Left ventricle myocardium inferior (tissue), 1 donor: ENCODE results near the gene ANKRD10. TPM values are rescaled to one million over a fixed set of nuclear protein-coding genes. Genes with fewer than 3 reads are reported as not detected.
"Not testable (repeated sequence)": the region's sequence is repeated elsewhere in the genome, so short reads cannot be mapped to it uniquely, and the experiment has no call there.

Experiments
- DNase-seq: peaks from one replicate; pipeline ENCODE4 v3.0.0-alpha.2; 2020
- H3K27ac ChIP-seq: fragments of 200-600 bp; replicated peaks from 2 replicates; pipeline ENCODE4 v1.8.0; 2021
- H3K27me3 ChIP-seq: fragments of 200-600 bp; 2 replicates; pipeline ENCODE4 v1.8.0; 2021; ENCODE audit warnings: low read depth
- H3K36me3 ChIP-seq: fragments of 200-600 bp; 2 replicates; pipeline ENCODE4 v1.8.0; 2021
- H3K4me1 ChIP-seq: fragments of 200-600 bp; 2 replicates; pipeline ENCODE4 v1.8.0; 2021
- H3K4me3 ChIP-seq: fragments of 200-600 bp; 2 replicates; pipeline ENCODE4 v1.8.0; 2021; ENCODE audit warnings: mild to moderate bottlenecking, moderate library complexity
- H3K9me3 ChIP-seq: fragments of 200-600 bp; replicated peaks from 2 replicates; pipeline ENCODE4 v1.8.0; 2021
- CTCF ChIP-seq: fragments of 200-600 bp; IDR thresholded peaks from 2 replicates; pipeline ENCODE4 v1.8.0; 2021; ENCODE audit warnings: antibody characterized with exemption, mild to moderate bottlenecking, borderline replicate concordance
- intact Hi-C: fragments of 100-400 bp; cut with micrococcal nuclease; formaldehyde crosslinking; loops from one replicate; pipeline ENCODE4 v1.11.0; 2022
- total RNA-seq: library from RNA; stranded (reverse); fragmentation: NEBNext Ultra II Directional; extraction: Animal tissue kit (Norgen Biotek cat#: 25700); gene quantifications from one replicate; pipeline ENCODE4 v1.2.1, GENCODE V29; 2021
- donor health status: DM: no; HTN: yes; CAD: no; lungs with severe emphysema.

The ANKRD10 gene
- total RNA-seq, 1 donor from 2014 or later = 45.9 TPM

GRCh38 chr13:110838867-110839538 is 75.9 kb downstream of the ANKRD10 start:
- no peak for DNase-seq
- no peaks in the 10 kb centered on the region for H3K4me1 ChIP-seq
- peaks cover 30% of the 10 kb centered on the region for H3K27me3 ChIP-seq
- no peak for TF ChIP-seq CTCF
- H3K4me3 ChIP-seq = no peak overlapping the region
- no peaks in the 10 kb centered on the region for H3K36me3 ChIP-seq
- no peaks in the 10 kb centered on the region for H3K9me3 ChIP-seq
- intact Hi-C loops = no loop called here
- H3K27ac ChIP-seq = no peak overlapping the region

DNA sequence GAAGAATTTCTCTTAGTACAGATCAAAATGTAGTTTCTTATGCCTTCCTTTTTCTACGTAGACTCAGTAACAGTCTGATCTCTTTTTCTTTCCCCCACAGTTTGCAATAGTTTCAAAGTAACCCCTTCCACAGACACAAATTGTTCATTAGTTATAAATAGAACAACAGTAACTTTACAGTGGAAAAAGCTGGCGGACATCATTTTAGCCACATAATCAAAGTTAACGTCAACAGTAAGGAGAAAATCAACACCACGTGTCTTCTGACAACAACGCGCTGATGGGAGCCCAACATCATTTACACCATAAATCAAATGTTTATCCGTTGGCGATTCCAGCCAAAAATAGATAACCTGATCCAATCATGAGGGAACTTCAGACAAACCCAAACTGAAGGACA is 76.8 kb downstream of the ANKRD10 start:
- Histone ChIP-seq H3K36me3 (no peaks in the 10 kb centered on the region), H3K27ac (no peak overlapping the region), H3K4me3 (no peak overlapping the region), H3K27me3 (peaks cover 24% of the 10 kb centered on the region), H3K4me1 (no peaks in the 10 kb centered on the region), H3K9me3 (no peaks in the 10 kb centered on the region)
- no peak for DNase-seq
- intact Hi-C loops = no loop called here
- no peak for TF ChIP-seq CTCF

- H3K4me3 ChIP-seq, intact Hi-C loops, H3K36me3 ChIP-seq, H3K4me1 ChIP-seq, H3K27ac ChIP-seq, H3K9me3 ChIP-seq, DNase-seq: not testable (repeated sequence)
- H3K27me3 ChIP-seq = peaks cover 24% of the 10 kb centered on the region
Observed at GRCh38 chr13:110837397-110838061, 77.3 kb downstream of the ANKRD10 start.

- DNase-seq = no peak
- intact Hi-C loops = no loop called here
- TF ChIP-seq CTCF = no peak
- Histone ChIP-seq H3K27me3 (peaks cover 25% of the 10 kb centered on the region), H3K4me1 (no peaks in the 10 kb centered on the region), H3K27ac (no peak overlapping the region), H3K9me3 (no peaks in the 10 kb centered on the region), H3K4me3 (no peak overlapping the region), H3K36me3 (no peaks in the 10 kb centered on the region)
Observed at GRCh38 chr13:110836605-110836903, 78.3 kb downstream of the ANKRD10 start.

DNA sequence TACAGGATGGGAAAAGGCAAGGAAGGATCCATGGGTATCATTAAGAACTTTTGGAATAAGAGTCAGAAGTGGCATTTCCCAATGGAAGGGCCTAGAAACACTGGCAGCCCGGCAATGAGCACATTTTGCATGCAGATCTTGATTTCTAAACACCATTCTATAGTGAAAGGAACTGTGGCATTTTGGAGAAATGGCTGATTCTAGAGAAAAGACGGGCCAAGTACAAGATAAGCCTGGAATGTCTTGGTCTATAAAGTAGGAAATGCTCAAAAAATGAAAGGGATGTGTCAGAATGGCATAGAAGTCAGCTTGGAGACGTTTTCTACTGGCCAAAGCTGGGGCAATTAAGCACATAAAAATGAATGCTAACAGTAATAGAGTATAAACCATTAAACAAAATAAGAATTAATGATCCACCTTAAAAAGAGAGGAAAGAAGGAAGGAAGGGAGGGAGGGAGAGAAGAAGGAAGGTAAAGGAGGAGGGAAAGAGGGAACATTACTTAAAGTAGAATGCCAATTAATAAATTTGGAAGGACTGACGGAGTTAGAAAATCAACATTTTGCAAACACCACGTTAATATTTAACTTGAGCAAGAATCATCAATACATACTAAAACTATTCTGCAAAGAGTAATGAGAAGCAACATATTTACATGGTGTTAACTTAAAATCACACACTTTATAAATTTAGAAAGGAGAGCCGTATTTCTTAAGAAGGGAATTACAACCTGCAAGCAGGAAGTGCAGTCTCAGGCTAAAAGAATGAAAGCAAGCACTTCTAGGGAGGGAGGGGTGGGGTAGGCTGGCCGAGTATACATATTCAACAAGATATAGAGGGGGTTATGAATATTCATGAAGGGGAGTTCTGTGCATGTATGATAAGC is 78.9 kb downstream of the ANKRD10 start:
- DNase-seq = no peak
- Histone ChIP-seq H3K9me3 (no peaks in the 10 kb centered on the region), H3K4me3 (no peak overlapping the region), H3K36me3 (no peaks in the 10 kb centered on the region), H3K27ac (no peak overlapping the region), H3K27me3 (peaks cover 25% of the 10 kb centered on the region), H3K4me1 (no peaks in the 10 kb centered on the region)
- TF ChIP-seq CTCF = no peak
- intact Hi-C loops = no loop called here
